Measurements from ENCODE around the gene CHERP.
"Not testable (repeated sequence)": the region's sequence is repeated elsewhere in the genome, so short reads cannot be mapped to it uniquely, and the experiment has no call there.

Gene CHERP

DNA sequence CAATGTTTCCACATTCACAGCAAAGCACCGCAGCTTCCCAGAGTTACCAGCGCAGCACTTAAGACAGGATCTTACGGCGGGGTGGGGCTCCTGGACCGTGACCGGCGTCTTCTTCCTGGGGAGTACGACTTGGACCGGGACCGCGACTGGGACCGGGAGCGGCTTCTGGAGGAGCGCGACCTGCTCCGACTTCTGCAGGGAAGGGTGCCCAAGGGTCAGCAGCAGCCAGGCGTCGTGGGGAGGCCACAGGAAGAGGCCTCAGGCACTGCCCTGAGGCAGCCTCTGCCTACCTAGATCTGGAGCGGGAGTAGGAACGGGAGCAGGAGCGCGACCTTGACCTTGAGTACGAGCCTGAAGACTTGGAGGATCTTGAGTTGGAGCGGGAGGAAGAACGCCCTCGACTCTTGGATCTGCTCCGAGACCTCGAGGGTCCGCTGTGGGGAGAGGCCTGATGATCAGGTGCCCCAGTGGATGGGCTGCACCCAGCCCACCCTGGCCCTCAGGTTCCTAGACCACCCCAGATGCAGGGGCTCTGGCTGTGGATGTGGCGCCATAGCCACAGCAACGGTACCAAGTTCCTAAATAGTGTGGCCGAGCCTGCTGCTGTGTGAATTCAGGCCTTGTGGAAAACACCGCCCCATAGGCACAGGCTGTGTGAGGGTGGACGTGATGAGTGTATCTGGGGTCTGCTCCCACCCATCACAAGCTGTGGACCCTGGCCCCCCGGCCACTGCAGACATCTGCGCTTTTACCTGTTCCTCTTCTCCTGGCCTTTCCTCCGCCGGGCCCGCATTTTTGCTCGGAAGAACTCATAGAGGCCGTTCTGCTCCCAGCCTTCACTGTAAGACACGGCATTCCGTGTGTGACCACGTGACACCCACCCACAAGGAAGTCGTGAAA is 21.9 kb downstream of the CHERP start:
- no peak for DNase-seq (ENCODE audit: low read depth)

DNA sequence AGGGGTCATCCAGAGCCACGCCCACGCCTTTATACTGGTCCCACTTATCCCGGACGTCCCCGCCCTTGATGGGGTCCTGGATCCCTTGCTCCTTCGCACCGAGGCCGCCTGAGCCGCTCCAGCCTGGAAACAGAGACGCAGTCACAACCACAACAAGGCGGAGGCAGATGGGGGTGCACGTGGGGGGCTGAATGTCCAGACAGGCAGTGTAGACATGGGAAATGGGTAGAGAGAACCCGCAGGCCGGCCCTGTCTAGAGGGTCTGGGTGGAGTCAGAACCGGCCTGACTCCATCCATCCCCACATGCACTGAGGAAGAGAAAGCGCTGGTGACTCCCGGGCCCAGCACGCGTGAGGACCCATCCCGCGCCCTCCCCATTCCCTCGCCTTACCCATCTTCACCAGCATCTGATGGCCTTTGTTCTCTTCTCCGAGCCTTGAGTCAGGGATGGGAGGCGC is 23.0 kb downstream of the CHERP start:
- DNase-seq (ENCODE audit: low read depth), result no peak

DNA sequence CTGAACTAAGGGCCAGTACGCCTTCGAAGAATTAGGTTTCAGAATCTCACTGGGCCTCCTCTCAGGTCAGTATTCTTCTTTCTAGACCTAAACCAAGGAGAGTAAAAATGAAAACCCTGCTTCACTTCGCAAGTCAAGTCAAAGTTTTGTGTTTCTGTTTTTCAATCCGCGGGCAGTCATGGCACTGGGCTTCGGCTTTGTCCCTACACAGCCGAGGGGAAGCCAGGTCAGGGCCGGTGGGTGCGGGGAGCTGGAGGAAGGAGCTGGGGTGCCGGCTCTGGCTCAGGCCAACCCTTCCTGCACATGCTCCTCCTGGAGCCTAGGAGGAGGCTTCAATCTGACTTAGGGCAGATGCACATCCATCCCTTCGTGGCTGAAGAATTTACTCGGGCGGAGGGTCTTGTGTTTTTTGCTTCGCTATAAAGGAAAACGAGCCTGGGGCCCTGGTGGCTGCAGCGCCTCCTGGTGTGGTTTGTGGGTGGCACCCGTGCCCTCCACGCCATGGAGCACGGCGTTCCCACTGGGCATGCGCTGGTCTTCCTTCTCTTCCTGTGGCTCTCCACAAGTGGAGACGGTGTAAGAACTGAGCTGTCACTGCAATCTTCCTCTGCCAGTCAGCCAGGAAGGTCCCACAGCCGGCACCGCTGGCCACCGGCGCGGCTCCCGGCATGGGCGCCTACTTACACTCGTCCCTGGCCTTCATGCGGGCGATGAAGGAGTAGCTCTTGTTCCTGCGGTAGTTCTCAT is 23.6 kb downstream of the CHERP start:
- no peak for DNase-seq (ENCODE audit: low read depth)

DNA sequence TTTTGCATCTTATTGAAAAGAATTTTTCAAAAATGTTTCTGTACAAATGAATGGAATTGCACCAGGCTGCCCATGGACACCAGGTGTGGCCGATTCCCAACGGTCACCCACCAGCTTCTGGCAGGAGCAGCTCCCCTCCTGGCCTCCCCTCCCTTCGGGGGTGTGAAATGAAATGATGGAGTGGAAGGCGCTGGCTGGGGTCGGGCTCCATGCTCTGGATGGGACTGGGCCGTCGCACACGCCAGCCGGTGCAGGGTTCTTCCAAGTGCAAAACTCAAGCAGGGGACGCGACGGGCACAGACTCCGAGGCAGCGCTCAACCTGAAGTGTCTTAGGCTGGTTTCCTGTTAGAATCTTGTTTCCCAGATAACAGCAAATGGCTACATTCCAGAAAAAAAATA is 24.2 kb downstream of the CHERP start:
- no peak for DNase-seq (ENCODE audit: low read depth)

DNA sequence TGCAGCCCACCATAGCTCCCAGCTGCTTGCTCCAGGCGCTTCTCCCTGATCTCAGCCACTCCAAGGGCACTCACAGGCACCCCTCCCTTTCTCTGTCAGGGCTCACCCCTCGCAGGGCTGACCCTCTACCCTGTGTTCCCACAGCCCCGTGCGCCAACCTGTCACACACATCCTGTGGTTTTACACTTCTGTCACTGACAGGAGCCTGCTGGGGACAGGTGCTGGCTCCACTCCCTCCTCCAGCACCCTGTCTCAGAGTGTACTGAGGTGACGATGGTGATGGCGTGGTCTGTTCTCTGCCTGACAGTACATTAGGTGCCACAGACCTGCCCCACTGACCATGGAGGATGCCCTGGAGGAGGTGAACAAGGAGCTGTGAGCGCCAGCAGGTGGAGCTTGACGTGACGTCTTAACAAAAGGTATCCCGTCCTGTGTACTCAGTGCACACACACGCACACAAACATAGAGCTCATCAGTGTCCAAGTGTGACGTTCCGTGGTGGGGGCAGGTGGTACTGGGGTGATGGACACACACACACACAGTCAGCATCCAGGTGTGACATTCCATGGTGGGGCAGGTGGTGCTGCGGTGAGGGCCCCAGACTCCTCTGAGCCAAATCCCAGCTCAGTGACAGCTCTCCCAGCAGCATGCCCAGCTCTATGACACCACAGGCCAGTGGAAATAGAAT is 25.2 kb downstream of the CHERP start:
- no peak for DNase-seq (ENCODE audit: low read depth)

DNA sequence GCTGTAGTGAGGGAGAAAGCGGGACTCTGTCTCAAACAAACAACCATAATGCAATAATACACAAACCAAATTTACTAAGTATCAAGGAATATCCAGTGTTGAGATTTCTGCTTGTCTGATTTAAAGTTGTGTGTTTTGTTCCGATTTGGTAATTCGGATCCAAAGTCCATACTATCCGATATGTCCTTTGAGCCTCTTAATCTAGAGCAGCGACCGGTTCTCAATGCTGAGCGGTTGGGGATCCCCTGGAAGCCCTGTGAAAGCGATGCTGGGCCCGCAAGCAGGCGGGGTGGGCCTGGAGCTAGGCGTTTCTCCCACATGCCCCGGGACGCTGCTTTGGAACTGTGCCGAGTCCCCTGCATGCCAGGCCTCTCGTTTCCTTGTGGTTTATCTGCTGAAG is 25.9 kb downstream of the CHERP start:
- DNase-seq (ENCODE audit: low read depth), result no peak

DNA sequence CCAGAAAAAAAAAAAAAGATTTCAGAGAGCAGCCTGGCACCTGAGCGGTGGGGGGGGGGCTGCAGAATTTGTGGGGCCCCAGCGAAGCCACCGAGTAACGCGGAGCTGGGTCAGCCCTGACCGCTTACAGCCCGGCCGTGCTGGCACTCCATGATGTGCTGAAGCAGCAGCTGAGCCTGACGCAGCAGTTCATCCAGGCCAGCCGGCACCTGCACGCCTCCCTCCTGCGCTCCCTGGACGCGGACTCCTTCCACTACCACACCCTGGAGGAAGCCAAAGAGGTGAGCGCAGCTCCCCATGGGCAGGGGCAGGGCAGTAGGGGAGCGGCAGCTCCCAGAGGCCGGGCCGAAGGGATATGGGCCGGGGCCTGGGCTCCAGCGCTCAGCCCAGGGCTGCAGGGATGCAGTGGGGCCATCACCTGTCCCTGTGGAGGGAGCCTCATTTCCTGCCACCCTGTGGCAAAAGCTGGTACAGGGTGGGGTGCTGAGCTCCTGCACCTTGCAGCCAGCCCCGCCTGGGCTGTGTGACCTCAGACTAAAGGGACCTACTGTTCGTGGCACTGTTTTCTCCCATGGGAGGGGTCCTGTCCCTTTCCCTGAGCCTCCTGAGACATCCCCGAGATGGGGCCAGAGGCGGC is 27.7 kb downstream of the CHERP start:
- DNase-seq (ENCODE audit: low read depth), result no peak

DNA sequence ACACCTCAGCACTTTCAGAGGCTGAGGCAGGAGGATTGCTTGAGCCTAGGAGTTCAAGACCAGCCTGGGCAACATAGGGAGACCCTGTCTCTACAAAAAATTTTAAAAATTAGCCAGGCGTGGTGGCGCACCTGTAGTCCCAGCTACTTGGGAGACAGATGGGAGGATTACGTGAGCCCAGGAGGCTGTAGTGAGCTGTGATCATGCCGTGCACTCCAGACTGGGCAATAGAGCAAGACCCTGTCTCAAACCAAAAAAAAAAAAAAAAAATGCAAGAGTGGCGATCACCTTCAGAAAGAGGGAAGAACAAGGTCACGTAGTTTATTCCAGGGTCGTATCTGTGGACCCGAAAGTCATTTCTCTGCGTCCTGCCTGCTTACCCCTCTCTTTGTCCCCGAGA is 29.6 kb downstream of the CHERP start:
- not testable (repeated sequence) for DNase-seq (ENCODE audit: low read depth)

DNA sequence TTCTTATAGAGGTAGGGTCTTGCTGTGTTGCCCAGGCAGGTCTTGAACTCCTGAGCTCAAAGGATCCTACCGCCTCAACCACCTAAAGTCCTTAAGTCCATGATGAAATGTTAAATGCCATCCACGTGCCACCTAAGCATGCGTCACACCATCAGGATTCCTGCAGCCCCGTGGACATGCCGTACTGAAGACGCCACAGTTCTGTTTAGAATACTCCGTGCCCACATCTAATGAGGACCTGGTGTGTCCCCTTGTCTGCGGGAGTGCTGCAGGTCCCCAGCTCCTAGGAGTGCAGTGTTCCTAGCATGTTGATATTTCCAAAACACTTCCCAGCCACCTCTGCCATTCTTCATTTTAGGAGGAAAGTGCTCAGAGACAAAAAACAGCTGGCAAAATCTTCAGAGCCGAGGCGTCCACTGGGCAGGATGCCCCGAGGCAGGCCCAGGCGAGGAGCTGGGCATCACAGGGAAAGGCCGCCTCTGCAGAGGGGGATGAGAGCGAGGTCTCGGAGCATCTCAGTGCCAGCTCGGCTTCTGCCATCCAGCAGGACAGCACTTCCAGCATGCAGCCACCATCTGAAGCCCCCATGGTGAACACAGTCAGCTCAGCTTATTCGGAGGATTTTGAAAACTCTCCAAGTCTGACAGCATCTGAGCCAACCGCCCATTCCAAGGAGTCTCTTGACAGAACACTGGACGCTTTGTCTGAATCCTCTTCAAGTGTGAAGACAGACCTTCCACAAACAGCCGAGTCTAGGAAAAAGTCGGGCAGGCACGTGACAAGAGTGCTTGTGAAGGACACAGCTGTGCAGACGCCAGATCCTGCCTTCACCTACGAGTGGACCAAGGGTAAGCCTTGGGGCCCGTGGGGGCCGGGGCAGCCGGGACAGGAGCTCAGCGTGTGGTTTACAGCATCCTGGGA is 32.8 kb downstream of the CHERP start:
- DNase-seq (ENCODE audit: low read depth), result no peak

DNA sequence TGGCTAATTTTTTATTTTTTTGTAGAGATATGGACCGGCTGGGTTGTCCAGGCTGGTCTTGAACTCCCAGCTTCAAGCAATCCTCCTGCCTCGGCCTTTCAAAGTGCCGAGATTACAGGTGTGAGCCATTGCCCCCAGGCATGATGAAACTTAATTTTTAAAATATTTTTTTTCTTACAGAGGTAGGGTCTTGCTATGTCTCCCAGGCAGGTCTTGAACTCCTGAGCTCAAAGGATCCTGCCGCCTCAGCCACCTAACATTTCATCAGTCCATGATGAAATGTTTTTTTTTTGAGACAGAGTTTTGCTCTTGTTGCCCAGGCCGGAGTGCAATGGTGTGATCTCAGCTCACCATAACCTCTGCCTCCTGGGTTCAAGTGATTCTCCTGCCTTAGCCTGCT is 33.7 kb downstream of the CHERP start:
- DNase-seq (ENCODE audit: low read depth), result no peak

DNA sequence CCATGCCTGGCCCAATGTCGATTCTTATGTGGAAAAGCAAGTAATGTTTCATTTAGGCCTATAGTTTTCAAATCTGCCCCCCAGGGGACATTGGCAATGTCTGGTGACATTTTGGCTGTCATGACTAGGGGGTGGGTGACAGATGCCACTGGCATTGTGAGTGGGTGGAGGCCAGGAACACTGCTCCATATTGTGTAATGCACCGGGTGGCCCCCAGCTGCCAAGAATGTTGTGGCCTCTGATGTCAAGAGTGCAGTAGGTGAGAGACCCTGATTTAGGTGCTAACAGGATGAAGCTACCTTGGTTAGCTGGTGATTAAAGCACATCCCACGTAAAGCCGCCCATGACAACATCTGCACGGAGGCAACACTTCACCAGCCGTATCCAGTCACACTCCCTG is 35.3 kb downstream of the CHERP start:
- no peak for DNase-seq (ENCODE audit: low read depth)

DNA sequence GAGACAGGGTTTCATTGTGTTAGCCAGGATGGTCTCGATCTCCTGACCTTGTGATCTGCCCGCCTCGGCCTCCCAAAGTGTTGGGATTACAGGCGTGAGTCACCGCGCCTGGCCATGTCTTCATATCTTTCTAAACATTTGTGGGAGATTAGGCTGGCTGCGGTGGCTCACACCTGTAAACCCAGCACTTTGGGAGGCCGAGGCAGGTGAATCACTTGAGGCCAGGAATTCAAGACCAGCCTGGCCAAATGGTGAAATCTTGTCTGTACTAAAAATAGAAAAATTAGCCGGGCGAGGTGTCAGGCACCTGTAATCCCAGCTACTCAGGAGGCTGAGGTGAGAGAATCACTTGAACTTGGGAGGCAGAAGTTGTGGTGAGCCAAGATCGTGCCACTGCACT is 36.1 kb downstream of the CHERP start:
- not testable (repeated sequence) for DNase-seq (ENCODE audit: low read depth)

DNA sequence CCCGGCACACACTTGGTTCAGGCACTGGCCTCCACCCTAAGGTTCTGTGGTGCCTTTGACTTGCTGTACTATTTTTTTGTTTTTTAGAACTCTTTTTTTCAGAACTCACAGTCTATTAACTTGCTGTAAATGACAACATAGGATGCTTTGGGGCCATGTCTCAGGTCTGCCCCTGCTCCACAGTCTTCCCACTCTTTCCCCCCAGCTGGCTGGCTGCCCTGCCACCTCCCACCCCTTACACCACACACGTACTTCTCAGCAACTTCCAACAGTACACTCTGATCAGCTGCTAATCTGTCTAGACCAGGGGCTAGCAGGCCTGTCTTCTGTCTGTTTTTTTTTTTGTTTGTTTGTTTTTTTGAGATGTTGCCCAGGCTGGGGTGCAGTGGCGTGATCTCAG is 38.0 kb downstream of the CHERP start:
- DNase-seq (ENCODE audit: low read depth), result no peak

DNA sequence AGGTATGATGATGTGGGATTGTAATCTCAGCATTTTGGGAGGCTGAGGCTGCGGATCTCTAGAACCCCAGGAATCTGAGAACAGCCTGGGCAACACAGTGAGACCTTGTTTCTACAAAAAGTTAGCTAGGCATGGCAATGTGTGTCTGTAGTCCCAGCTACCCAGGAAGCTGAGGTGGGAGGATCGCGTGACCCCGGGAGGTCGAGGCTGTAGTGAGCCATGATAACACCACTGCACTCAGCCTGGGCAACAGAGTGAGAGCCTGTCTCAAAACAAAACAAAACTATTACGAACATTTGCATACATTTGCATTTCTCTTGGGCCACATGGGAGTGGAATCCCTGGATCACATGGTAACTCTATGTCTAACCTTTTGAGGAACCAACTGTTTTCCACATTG is 44.4 kb downstream of the CHERP start:
- no peak for DNase-seq (ENCODE audit: low read depth)

DNA sequence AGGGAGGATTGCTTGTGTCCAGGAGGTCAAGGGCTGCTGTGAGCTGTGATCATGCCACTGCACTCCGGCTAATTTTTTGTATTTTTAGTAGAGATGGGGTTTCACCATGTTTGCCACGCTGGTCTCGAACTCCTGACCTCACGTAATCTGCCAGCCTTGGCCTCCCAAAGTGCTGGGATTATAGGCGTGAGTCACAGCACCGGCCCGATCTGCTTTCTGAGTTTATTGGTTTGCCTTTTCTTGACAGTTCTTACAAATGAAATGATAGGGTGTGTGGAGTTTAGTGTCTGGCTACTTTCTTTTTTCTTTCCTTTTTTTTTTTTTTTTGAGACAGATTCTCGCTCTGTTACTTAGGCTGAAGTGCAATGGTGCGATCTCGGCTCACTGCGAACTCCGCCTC is 45.2 kb downstream of the CHERP start:
- DNase-seq (ENCODE audit: low read depth), result no peak

DNA sequence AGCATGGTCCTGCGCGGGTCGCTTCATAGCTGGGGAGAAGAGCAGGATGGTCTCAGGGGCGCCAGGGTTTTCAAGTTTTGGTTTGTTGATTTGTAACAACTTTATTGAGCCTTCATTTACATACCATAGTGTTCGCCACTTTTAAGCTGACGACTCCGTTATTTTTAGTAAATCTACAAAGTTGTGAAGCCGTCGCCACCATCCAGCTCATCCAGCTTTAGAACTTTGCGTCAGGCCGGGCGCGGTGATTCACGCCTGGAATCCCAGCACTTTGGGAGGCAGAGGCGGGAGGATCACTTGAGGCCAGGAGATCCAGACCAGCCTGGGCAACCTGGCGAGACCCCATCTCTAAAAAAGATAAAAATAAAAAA is 45.6 kb downstream of the CHERP start:
- no peak for DNase-seq (ENCODE audit: low read depth)

DNA sequence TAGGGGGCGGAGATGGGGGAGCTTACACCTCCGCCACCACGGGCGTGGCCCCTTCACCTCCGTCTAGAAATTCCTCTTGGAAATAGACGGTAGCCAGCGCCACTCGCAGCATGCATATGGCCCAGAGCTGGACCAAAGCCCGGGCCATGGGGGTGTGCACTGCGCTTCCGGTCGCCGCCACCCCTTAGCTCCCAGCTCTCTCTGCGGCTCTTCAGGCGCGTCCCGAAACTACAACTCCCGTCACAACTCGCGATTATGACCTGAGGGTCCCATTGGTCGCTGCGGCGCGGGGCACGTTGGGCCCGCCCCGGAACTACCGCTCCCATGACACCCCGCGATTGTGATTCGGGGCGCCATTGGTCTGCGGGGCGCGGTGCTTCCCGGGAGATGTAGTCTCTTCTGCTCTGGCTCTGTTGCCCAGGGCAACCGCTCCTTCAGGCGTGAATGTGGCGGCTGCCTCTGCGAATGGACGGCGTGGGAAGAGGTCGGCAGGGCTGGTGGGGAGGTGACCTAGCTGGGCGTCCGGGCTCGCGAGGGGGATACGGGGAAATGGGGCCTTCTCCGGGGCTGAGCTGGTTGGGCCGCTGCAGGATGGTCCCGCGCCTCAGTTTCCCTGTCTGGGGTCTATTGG is 46.1 kb downstream of the CHERP start, which contains the start of the genes C19orf44 and CALR3:
C19orf44 (plus strand) TSS at position 413 of the 631 bp plus-strand sequence. CDS start 4,399 bp downstream, outside the sequence.
CALR3 (minus strand) TSS at position 186 of the 631 bp plus-strand sequence; CDS start at position 148, 38 bp downstream.
- DNase-seq (ENCODE audit: low read depth), result peak; percentile 98

DNA sequence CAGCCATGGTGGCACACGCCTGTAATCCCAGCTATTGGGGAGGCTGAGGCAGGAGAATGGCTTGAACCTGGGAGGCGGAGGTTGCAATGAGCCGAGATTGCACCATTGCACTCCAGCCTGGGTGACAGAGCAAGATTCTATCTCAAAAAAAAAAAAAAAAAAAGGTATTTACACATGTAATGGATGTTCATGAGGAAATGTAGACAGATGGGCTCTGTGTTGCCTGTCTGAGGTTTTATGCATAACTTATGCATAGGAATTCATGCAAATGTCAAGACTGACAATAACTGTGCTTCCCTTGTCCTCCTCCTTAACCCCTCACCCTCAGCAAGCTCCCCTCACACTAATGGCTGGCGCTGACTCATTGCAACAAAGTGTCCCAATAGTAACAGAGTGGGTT is 55.8 kb downstream of the CHERP start:
- DNase-seq (ENCODE audit: low read depth), result not testable (repeated sequence)

DNA sequence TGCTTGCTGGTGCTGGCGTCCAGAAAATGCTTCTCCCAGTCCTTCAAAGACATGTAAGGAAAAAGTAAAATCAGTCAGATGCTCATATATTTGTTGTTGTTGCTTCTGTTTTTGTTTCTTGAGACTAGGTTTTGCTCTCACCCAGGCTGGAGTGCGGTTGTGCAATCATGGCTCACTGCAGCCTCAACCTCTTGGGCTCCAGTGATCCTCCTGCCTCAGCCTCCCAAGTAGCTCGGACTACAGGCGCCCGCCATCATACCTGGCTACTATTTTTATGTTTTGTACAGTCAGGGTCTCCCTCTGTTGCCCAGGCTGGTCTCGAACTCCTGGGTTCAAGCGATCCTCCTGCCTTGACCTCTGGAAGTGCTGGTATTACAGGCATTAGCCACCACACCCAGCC is 59.5 kb downstream of the CHERP start:
- no peak for DNase-seq (ENCODE audit: low read depth)

DNA sequence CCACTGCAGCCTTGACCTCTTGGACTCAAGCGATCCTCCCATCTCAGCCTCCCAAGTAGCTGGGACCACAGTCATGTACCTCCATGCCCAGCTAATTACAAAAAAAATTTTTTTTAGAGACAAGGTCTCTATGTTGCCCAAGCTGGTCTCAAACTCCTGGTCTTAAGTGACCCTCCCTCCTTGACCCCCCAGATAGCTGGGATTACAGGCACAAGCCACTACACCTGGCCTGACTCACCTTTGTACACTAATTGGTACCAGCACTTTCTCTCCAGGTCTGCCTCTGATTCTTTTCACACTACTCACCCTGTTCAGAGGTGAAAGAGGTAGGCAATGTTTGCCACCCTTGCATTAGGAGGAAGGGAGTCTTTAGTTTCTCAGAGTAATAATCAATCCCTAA is 64.9 kb downstream of the CHERP start:
- no peak for DNase-seq (ENCODE audit: low read depth)
